ENCODE measurements around the gene FZD4.

Gene FZD4

GRCh38 chr11:86931548-86932258, 23.5 kb downstream of the FZD4 start (continued):
- TF ChIP-seq ZNF777 (tag by site-specific recombination; IDR thresholded peaks at IDR 0.05; ENCODE audit: borderline replicate concordance): no peak
- no peak for TF ChIP-seq TCF7L2 (IDR thresholded peaks at IDR 0.05; ENCODE audit: borderline replicate concordance, low read depth, low read length)
- no peak for TF ChIP-seq ZNF335 (tag by site-specific recombination; conservative IDR thresholded peaks at IDR 0.05)
- TF ChIP-seq ZNF521 (tag by site-specific recombination; IDR thresholded peaks at IDR 0.05): no peak
- TF ChIP-seq WT1 (tag by site-specific recombination; IDR thresholded peaks at IDR 0.05): no peak
- TF ChIP-seq ZNF223 (tag by site-specific recombination; IDR thresholded peaks at IDR 0.05): no peak
- TF ChIP-seq ZBTB48 (tag by site-specific recombination; IDR thresholded peaks at IDR 0.05): no peak
- no peak for TF ChIP-seq MZF1 (tag by site-specific recombination; IDR thresholded peaks at IDR 0.05; ENCODE audit: borderline replicate concordance)
- no peak for TF ChIP-seq TSHZ1 (tag by site-specific recombination; IDR thresholded peaks at IDR 0.05; ENCODE audit: borderline replicate concordance)
- TF ChIP-seq ELK4 (IDR thresholded peaks at IDR 0.05; ENCODE audit: borderline replicate concordance, low read depth, low read length): no peak
- TF ChIP-seq ZNF24 (tag by site-specific recombination; IDR thresholded peaks at IDR 0.05): no peak
- TF ChIP-seq ZNF571 (tag by site-specific recombination; IDR thresholded peaks at IDR 0.05): no peak
- TF ChIP-seq ZSCAN16 (tag by site-specific recombination; IDR thresholded peaks at IDR 0.05): no peak
- no peak for TF ChIP-seq ZBTB20 (tag by site-specific recombination; IDR thresholded peaks at IDR 0.05)
- TF ChIP-seq ZNF626 (tag by site-specific recombination; IDR thresholded peaks at IDR 0.05): no peak
- no peak for TF ChIP-seq ZNF513 (tag by site-specific recombination; IDR thresholded peaks at IDR 0.05)
- no peak for TF ChIP-seq ZFP3 (tag by site-specific recombination; IDR thresholded peaks at IDR 0.05; ENCODE audit: low read depth)
- TF ChIP-seq HOXC10 (CRISPR knock-in tag; IDR thresholded peaks at IDR 0.05): no peak
- TF ChIP-seq ZNF518A (tag by site-specific recombination; conservative IDR thresholded peaks at IDR 0.05; ENCODE audit: low read depth): no peak
- TF ChIP-seq ZNF670 (tag by site-specific recombination; IDR thresholded peaks at IDR 0.05; ENCODE audit: low read depth): no peak
- no peak for TF ChIP-seq ZBTB21 (tag by site-specific recombination; IDR thresholded peaks at IDR 0.05)
- TF ChIP-seq SCRT1 (tag by site-specific recombination; IDR thresholded peaks at IDR 0.05; ENCODE audit: borderline replicate concordance): no peak
- TF ChIP-seq ZNF211 (tag by site-specific recombination; IDR thresholded peaks at IDR 0.05; ENCODE audit: low read depth): no peak
- no peak for TF ChIP-seq GLI2 (tag by site-specific recombination; IDR thresholded peaks at IDR 0.05; ENCODE audit: borderline replicate concordance, low read depth)
- TF ChIP-seq FEZF1 (tag by site-specific recombination; IDR thresholded peaks at IDR 0.05): peak; percentile 78
- no peak for TF ChIP-seq EGR2 (tag by site-specific recombination; IDR thresholded peaks at IDR 0.05; ENCODE audit: low read depth)
- TF ChIP-seq ZNF624 (tag by site-specific recombination; IDR thresholded peaks at IDR 0.05): no peak
- TF ChIP-seq OSR2 (tag by site-specific recombination; IDR thresholded peaks at IDR 0.05): peak; percentile 82

Data from HEK293 (cell line).